Erythroblast (primary cell): ENCODE results near the gene MOB1A.

Experiments
- GATA1 ChIP-seq: IDR thresholded peaks from 2 replicates; pipeline ENCODE4 v1.6.1; 2011; ENCODE audit warnings: low read depth, mild to moderate bottlenecking, control low read depth, low read length, moderate library complexity
- POLR2A ChIP-seq: IDR thresholded peaks from 2 replicates; pipeline ENCODE4 v1.6.1; 2011; ENCODE audit warnings: mild to moderate bottlenecking, low read length

- TF ChIP-seq POLR2A: no peak
- no peak for TF ChIP-seq GATA1
Measured at GRCh38 chr2:74174909-74175308, 3.8 kb downstream of the MOB1A start.
